Measurements from ENCODE around the gene GRIA1.

- TF ChIP-seq NFRKB (IDR thresholded peaks at IDR 0.05) (no peak), ELF4 (IDR thresholded peaks at IDR 0.05) (no peak), SUZ12 (IDR thresholded peaks at IDR 0.05) (no peak), LEF1 (IDR thresholded peaks at IDR 0.05; ENCODE audit: borderline replicate concordance) (no peak), ZNF384 (IDR thresholded peaks at IDR 0.05) (no peak), FOXM1 (IDR thresholded peaks at IDR 0.05; ENCODE audit: borderline replicate concordance) (no peak), FOXA1 (IDR thresholded peaks at IDR 0.05) (no peak), ARNT (IDR thresholded peaks at IDR 0.05) (no peak), SP1 (IDR thresholded peaks at IDR 0.05) (no peak), BHLHE40 (IDR thresholded peaks at IDR 0.05; ENCODE audit: borderline replicate concordance) (no peak), HDGF (IDR thresholded peaks at IDR 0.05; ENCODE audit: borderline replicate concordance) (no peak)
Observed at GRCh38 chr5:153543959-153544470, 53.5 kb downstream of the GRIA1 start.

All from HEK293T (cell line).